NB4 (cell line): ENCODE data around the gene MYOD1.

Source experiments
- CTCF ChIP-seq: IDR thresholded peaks from one replicate; pipeline ENCODE4 v1.5.1; 2012; ENCODE audit warnings: low read depth, low read length
- MAX ChIP-seq: IDR thresholded peaks from 2 replicates; pipeline ENCODE4 v1.6.1; 2011; ENCODE audit warnings: low read depth, low read length
- POLR2A ChIP-seq: IDR thresholded peaks from 2 replicates; pipeline ENCODE4 v1.6.1; 2011; ENCODE audit warnings: mild to moderate bottlenecking; ENCODE audit not compliant: insufficient read length; ENCODE audit errors: extremely low read depth

GRCh38 chr11:17716807-17717206 lies 2.6 kb upstream of the MYOD1 start:
- TF ChIP-seq MAX = no peak
- no peak for TF ChIP-seq CTCF
- no peak for TF ChIP-seq POLR2A
